ENCODE results near the gene MYH14. TPM values are rescaled to one million over a fixed set of nuclear protein-coding genes. Genes with fewer than 3 reads are reported as not detected.

MYH14 gene
- total and polyA plus RNA-seq, 2 of the 13 experiments (the other 11 are each of a cell fraction or from before 2014, with no cell fraction given): 5.5 to 5.8 TPM

- Histone ChIP-seq H4K20me1 (ENCODE audit: insufficient read depth, low read length) (no peaks in the 10 kb centered on the region), H3K4me2 (ENCODE audit: low read depth, low read length) (peak overlapping the region; percentile 66), H3K9ac (ENCODE audit: insufficient read depth, low read depth, low read length) (no peak overlapping the region), H3K27me3 (ENCODE audit: control insufficient read depth in 1 of 2, insufficient read depth in 2 of 2, low read length in 2 of 2) (no peaks in the 10 kb centered on the region; a peak in 2 of 5 replicates), H3K4me3 (replicated peaks in 1 of 3; ENCODE audit: insufficient read depth in 1 of 3, low read depth in 2 of 3, low read length in 3 of 3) (0 out of 6 replicates have a peak overlapping the region, but pooled peaks of 1 of the 3 experiments have one; percentile 19), H3K27ac (ENCODE audit: extremely low read length, insufficient read depth, low read length) (no peak overlapping the region), H3K9me3 (ENCODE audit: low read length) (no peaks in the 10 kb centered on the region), H3K4me1 (ENCODE audit: insufficient read depth, low read length) (peaks cover 35% of the 10 kb centered on the region), H2AFZ (ENCODE audit: low read length) (no peak overlapping the region), H3K36me3 (replicated peaks in 1 of 2; ENCODE audit: control insufficient read depth in 1 of 2, insufficient read depth in 2 of 2, low read length in 2 of 2) (no peaks in the 10 kb centered on the region), H3K79me2 (ENCODE audit: insufficient read depth, low read length) (no peaks in the 10 kb centered on the region)
- WGBS (ENCODE audit: low lambda C conversion rate): 37% methylated on average over 3 of the region's 3 CpGs
- CTCF ChIA-PET (ENCODE audit: low intra/inter-chr PET ratio, low total read pairs): no interaction called here
- FAIRE-seq: no peak
- no peak for DNase-seq (ENCODE audit: low spot score)
- intact Hi-C loops (cut with micrococcal nuclease; ENCODE audit: unreplicated experiment): no loop called here
- POLR2A ChIA-PET: interaction anchor here (1.3 kb wide), 1 partner anchor 32 kb away, joined by 9 read pairs; no protein-coding TSS in a partner anchor
- ATAC-seq: no peak
- no TSS peak for BruUV-seq (replicated peaks)
- in situ Hi-C loops (cut with HindIII; ENCODE audit: extremely low pct_ligation_motif_present, low pct_unique_long_range_greater_than_20kb): no loop called here
- TF ChIP-seq SPEN (CRISPR knock-in tag; IDR thresholded peaks at IDR 0.05; ENCODE audit: low read depth) (no peak), KLF9 (CRISPR knock-in tag; IDR thresholded peaks at IDR 0.05; ENCODE audit: low read depth) (no peak), ZNF280D (CRISPR knock-in tag; IDR thresholded peaks at IDR 0.05) (no peak), SKI (IDR thresholded peaks at IDR 0.05; ENCODE audit: partially characterized antibody) (no peak), SRSF9 (IDR thresholded peaks at IDR 0.05; ENCODE audit: borderline replicate concordance, insufficient read depth, low read depth, low read length, poor library complexity, severe bottlenecking) (no peak), ZNF276 (CRISPR knock-in tag; IDR thresholded peaks at IDR 0.05; ENCODE audit: low read depth) (no peak), ZBTB14 (CRISPR knock-in tag; IDR thresholded peaks at IDR 0.05) (no peak), HOXA7 (CRISPR knock-in tag; IDR thresholded peaks at IDR 0.05) (no peak), ZNF407 (CRISPR knock-in tag; IDR thresholded peaks at IDR 0.05; ENCODE audit: not compliant biosample characterization) (no peak)
Measured at GRCh38 chr19:50202386-50202785, 1.0 kb upstream of the MYH14 start.
